ENCODE results near the gene CEP63.

Gene CEP63

DNA sequence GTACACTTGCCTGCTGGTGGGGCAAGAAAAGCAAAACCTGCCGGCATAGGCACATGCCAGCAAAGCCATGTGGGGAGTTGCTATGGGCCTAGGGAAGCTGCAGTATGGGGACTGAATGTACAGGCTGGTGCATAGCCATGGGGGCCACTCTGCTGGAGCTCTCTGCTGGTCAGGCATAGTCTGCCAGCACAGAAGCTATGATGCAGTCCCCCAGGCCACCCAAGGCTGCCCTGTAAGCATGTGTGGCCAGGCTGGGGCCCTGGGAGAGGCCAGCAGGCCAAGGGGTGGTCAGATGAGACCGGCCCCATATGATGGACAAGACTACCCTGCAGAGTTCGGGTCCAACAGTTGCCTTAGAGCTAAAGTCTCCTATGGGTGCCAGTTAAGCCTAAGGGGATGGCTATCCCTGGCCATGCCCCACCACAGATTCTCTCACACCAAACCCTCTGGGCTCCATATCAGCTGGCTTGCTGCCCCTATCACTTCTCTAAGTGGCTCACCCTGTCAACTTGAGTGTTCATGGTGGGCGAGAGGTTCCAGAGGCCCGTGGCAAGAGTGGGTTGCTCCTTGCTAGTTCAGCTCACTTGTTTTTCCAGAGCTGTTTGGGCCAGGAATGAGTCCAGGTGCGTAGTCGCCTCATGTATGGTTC lies 41.8 kb downstream of the CEP63 start:
- Mint-ChIP-seq H3K9me3 (peaks cover 39% of the 10 kb centered on the region), H3K4me1 (no peaks in the 10 kb centered on the region), H3K27ac (no peak overlapping the region), H3K4me3 (no peak overlapping the region), H3K27me3 (ENCODE audit: low read depth) (no peaks in the 10 kb centered on the region), H3K36me3 (ENCODE audit: low read depth) (peaks cover 49% of the 10 kb centered on the region)
- no peak for TF ChIP-seq CTCF (IDR thresholded peaks at IDR 0.05; ENCODE audit: unreplicated experiment in 3 of 3)

DNA sequence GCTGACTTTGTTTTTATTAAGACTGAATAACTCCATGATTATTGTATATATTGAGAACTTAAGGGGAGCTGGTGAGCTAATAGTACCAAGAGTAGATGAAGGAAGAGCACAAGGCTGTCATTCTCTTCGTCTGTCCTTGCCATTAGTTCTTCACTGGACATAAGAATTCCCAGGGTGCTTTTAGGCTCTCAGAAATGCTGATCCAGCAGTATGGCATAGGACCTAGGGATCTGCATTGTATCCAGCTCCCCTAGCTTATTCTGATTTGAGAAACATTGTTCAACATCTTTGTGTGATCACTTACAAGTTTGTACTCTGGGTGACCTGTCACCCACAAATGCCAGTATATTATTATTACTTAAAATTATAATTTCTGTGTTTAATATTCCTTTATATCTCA lies 47.6 kb downstream of the CEP63 start:
- H3K36me3 Mint-ChIP-seq (ENCODE audit: low read depth): peaks cover 19% of the 10 kb centered on the region
- no peak overlapping the region for H3K4me3 Mint-ChIP-seq
- no peaks in the 10 kb centered on the region for H3K27me3 Mint-ChIP-seq (ENCODE audit: low read depth)
- H3K27ac Mint-ChIP-seq: no peak overlapping the region
- H3K9me3 Mint-ChIP-seq: no peaks in the 10 kb centered on the region
- TF ChIP-seq CTCF (IDR thresholded peaks at IDR 0.05; ENCODE audit: unreplicated experiment in 3 of 3): no peak
- no peaks in the 10 kb centered on the region for H3K4me1 Mint-ChIP-seq

DNA sequence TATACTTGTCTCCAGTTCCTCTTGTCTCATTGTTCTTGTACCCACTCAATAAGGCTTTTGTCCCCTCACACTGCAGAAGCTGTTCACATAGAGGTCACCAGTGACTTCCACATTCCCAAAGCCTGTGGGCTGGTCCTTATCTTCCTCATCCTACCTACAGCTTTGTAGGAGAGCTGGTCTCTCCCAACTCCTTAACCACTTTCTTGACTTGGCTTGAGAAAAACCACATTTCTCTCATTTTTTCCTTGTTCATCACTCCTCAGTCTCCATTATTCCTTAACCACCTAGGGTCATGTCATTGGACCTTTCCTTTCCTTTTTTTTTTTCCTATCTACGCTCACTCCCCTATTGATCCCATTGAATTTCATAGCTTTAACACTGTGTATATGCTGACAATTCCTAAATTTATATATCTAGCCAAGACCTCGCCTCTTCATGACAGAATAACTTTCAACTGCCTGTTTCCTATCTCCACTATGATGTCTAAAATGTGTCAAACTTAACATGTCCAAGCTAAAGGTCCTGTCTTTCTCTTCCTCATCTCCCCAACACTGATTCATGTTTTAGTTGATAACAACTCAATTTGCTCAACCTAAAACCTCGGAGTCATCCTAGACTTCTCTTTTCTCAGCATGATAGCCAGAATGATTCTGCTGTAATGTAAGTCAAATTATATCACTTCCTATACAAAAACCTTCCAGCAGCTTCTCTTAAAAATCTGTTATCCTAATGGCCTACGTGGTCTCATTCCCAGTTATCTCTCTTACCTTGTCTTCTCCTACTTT lies 49.5 kb downstream of the CEP63 start:
- no peak for TF ChIP-seq CTCF (IDR thresholded peaks at IDR 0.05; ENCODE audit: unreplicated experiment in 3 of 3)
- H3K27me3 Mint-ChIP-seq (ENCODE audit: low read depth): no peaks in the 10 kb centered on the region

DNA sequence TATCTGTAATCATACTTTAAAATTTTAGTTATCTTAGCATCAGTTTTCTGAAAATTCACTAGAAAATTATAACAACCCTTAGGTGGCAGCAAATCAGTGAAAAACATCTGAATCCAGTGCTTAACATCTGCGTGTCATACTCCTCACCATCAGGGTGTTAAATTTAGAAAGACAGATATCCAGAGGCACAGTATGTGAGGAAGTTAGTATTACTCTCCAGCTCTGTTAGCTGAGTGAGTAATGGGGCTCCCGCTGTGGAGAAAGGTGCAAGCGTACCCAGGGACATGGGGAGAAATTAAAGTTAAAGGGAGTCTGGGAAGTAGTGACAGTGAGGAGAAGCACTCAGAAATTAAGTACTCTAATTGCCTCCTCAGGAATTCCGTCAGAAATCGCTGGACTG lies 50.9 kb downstream of the CEP63 start:
- Mint-ChIP-seq H3K27me3 (ENCODE audit: low read depth) (no peaks in the 10 kb centered on the region), H3K9me3 (no peaks in the 10 kb centered on the region), H3K27ac (no peak overlapping the region), H3K36me3 (ENCODE audit: low read depth) (peaks cover 29% of the 10 kb centered on the region), H3K4me1 (no peaks in the 10 kb centered on the region), H3K4me3 (no peak overlapping the region)
- no peak for TF ChIP-seq CTCF (IDR thresholded peaks at IDR 0.05; ENCODE audit: unreplicated experiment in 3 of 3)

More for the DNA sequence above, 49.5 kb downstream of the CEP63 start:
- H3K4me1 Mint-ChIP-seq: no peaks in the 10 kb centered on the region
- no peak overlapping the region for H3K4me3 Mint-ChIP-seq
- peaks cover 26% of the 10 kb centered on the region for H3K36me3 Mint-ChIP-seq (ENCODE audit: low read depth)
- H3K9me3 Mint-ChIP-seq: no peaks in the 10 kb centered on the region
- H3K27ac Mint-ChIP-seq: no peak overlapping the region

DNA sequence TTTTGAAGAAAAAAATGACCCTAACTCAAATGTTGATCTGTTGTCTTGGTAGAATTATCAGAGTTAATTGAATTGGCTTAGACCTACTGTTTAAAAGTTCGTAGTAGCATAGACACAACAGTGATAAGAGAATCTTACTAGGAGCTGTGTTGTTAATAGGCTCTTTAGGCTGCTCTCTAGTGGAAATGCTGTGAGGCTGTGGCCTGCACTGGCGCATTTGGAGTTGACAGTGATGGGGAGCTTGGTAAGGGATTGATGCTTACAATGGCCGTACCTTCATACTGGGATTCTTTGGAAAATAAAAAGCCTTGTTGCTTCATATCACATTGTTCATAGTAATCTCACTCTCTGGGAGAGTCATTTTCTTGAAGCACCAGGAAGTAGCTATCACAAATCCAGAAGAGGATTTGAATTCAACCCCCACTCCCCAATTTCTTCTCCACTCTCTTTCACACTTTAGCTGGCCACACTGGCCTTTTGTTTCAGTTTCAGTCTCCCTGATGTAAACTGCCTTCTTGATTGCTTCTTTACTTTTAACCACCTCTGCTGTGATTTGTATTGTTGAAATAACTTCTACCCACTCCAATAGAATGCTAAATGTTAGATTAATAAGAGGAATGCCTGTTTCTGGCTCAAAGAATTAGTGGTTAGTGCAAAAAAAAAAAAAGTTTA lies 56.6 kb downstream of the CEP63 start:
- Mint-ChIP-seq H3K36me3 (ENCODE audit: low read depth) (peaks cover 34% of the 10 kb centered on the region), H3K9me3 (no peaks in the 10 kb centered on the region), H3K27ac (no peak overlapping the region), H3K4me3 (no peak overlapping the region), H3K27me3 (ENCODE audit: low read depth) (no peaks in the 10 kb centered on the region), H3K4me1 (no peaks in the 10 kb centered on the region)
- no peak for TF ChIP-seq CTCF (IDR thresholded peaks at IDR 0.05; ENCODE audit: unreplicated experiment in 3 of 3)

Measured in nephron (organoid).